ENCODE measurements around the gene MAP3K4.

DNA sequence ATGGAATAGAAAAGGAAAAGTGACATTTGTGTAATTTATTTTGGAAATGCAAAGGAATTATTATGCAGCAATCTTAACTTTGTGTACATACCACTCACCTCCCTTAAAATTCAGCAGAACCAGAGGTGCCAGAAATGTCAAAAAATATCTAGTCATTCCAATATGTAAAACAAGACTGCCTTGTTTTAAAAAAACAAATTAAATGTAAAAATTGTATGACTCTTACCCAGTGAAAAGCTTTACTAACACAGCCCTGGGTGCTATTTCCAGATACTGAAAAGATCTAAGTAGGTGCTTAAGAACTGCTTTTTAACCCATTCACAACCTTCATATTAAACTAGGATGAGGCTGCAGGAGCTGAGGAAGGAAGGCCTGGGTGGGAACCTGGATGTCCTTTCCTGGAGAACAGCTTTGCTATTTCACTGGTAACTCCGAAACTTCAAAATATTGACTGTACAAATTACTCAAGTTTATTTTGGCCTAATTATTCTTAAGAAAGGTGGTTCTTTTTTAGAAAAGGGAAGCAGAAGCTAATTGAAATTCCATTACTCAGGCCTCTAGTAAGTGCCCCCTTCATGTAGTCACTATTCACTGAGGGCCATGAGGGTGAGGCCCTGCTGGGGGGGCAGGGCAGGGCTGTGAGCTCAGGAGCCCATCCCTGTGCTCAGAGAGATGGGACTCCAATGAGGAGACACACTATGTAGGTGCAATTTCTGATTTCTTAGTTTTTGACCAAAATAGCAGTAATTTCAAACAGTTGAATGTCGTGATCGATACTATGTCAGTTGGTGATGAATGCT lies 139.6 kb downstream of the MAP3K4 start:
- TF ChIP-seq SUZ12 (IDR thresholded peaks at IDR 0.05) (no peak), NFRKB (IDR thresholded peaks at IDR 0.05) (no peak), ZNF384 (IDR thresholded peaks at IDR 0.05) (no peak)
